ENCODE measurements around the gene LMF1.
A peak's percentile ranks its signal among the peaks of the same experiment; 100 is the strongest.

LMF1 gene

DNA sequence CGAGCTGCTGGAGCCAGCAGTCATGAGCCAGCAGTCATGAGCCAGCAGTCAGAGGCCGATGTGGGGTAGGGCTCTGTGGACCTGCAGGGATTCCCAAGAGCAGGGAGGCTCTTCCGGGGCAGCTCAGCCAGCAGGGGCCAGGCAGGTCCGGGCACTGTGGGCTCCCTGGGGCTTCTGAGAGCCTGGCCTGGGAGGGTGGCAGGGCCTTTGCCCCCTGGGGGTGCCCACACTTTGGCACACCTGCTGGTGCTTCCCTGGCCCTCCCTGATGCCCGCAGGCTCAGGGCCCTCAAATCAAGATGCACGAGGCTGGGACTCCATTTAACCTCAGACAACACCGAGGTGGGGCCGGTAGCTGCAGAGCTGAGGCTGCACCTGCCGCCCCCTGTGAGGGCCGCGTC lies 28.9 kb upstream of the LMF1 start:
- DNase-seq (ENCODE audit: low read depth) = no peak
- TF ChIP-seq, protein P1, sequence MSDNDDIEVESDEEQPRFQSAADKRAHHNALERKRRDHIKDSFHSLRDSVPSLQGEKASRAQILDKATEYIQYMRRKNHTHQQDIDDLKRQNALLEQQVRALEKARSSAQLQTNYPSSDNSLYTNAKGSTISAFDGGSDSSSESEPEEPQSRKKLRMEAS (IDR thresholded peaks at IDR 0.05; ENCODE audit: low read depth, low read length) = no peak
- TF ChIP-seq, protein P2, sequence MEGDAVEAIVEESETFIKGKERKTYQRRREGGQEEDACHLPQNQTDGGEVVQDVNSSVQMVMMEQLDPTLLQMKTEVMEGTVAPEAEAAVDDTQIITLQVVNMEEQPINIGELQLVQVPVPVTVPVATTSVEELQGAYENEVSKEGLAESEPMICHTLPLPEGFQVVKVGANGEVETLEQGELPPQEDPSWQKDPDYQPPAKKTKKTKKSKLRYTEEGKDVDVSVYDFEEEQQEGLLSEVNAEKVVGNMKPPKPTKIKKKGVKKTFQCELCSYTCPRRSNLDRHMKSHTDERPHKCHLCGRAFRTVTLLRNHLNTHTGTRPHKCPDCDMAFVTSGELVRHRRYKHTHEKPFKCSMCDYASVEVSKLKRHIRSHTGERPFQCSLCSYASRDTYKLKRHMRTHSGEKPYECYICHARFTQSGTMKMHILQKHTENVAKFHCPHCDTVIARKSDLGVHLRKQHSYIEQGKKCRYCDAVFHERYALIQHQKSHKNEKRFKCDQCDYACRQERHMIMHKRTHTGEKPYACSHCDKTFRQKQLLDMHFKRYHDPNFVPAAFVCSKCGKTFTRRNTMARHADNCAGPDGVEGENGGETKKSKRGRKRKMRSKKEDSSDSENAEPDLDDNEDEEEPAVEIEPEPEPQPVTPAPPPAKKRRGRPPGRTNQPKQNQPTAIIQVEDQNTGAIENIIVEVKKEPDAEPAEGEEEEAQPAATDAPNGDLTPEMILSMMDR (IDR thresholded peaks at IDR 0.05; ENCODE audit: low read depth, low read length) = no peak
- TF ChIP-seq POLR2A (IDR thresholded peaks at IDR 0.05; ENCODE audit: extremely low read depth, insufficient read length) (no peak), MYC (IDR thresholded peaks at IDR 0.05; ENCODE audit: low read depth, low read length) (no peak)
- H3K4me3 ChIP-seq (ENCODE audit: low read depth, low read length) = no peak overlapping the region

DNA sequence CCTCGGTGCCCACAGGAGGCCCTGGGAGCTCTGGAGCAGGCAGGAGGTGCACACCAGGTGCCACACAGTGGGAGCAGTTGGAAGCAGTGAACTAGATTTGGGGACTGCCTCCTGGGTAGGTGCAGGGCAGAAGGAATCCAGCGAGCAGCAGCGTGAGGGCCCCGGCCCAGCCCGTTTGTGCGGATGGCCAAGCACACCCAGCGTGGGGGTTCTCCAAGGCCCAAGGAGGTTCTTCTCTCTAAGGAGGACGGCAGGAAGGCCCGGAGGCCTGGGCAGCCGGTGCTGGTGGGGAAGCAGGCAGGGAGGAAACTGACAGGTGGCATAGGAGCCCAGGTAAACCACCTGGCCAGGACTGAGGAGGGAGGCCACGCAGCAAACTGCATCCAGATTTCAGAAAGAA lies 27.8 kb upstream of the LMF1 start:
- TF ChIP-seq, protein P1 (IDR thresholded peaks at IDR 0.05; ENCODE audit: low read depth, low read length) = no peak
- TF ChIP-seq MYC (IDR thresholded peaks at IDR 0.05; ENCODE audit: low read depth, low read length) (no peak), POLR2A (IDR thresholded peaks at IDR 0.05; ENCODE audit: extremely low read depth, insufficient read length) (no peak)
- TF ChIP-seq, protein P2 (IDR thresholded peaks at IDR 0.05; ENCODE audit: low read depth, low read length) = no peak
- H3K4me3 ChIP-seq (ENCODE audit: low read depth, low read length) = no peak overlapping the region
- no peak for DNase-seq (ENCODE audit: low read depth)

DNA sequence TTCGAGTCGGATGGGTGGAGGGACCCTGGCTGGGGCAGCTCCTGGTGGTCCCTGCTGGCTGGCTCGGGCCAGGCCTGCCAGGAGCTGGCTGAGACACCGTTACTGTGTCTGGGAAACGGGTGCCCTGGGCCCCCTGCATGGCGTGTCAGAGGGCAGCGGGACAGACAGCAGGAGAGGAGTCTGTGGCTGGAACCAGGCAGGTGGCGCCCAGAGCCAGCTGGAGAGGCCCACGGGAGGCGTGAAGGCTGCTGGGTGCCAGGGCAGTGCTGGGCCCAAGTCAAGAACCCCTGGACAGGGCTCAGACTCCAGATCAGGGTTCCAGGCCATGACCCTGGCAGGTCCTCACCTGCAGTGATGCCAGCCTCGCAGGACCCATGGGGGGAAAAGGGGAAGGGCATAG lies 27.4 kb upstream of the LMF1 start:
- no peak for DNase-seq (ENCODE audit: low read depth)
- H3K4me3 ChIP-seq (ENCODE audit: low read depth, low read length) = no peak overlapping the region
- no peak for TF ChIP-seq POLR2A (IDR thresholded peaks at IDR 0.05; ENCODE audit: extremely low read depth, insufficient read length)
- TF ChIP-seq, protein P1 (IDR thresholded peaks at IDR 0.05; ENCODE audit: low read depth, low read length) = no peak
- TF ChIP-seq, protein P2 (IDR thresholded peaks at IDR 0.05; ENCODE audit: low read depth, low read length) = no peak
- TF ChIP-seq MYC (IDR thresholded peaks at IDR 0.05; ENCODE audit: low read depth, low read length) = no peak

DNA sequence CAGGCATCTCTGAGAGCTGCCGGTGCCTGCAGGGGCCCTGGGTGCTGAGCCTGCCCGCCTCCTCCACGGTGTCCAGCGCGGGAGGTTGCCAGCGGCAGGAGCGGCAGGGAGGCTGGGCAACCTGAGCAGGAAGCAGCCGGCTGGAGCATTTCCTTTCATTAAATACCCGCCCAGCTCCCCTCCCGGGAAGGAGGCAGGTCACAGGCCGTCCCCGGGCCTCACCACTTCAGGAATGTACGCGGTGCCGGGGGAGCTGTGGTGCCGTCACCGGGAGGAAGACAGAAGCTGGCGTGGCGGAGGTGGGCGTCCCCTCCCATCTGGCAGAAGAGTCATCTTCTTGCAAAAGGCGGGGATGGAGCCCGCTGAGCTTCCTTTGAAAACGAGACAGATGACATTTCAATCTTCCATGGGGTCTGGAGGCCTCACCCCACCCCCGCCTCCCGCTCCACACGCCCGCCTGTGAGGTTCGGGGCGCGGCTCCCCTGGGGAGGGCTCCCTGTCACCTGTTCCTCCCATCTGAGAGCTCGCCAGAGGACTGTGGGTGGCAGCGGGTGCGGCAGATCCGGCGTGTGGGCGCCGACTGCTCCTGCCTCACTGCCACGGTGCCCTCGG lies 26.8 kb upstream of the LMF1 start:
- DNase-seq (ENCODE audit: low read depth) = peak; percentile 9
- TF ChIP-seq, protein P1 (IDR thresholded peaks at IDR 0.05; ENCODE audit: low read depth, low read length) = no peak
- no peak for TF ChIP-seq MYC (IDR thresholded peaks at IDR 0.05; ENCODE audit: low read depth, low read length)
- H3K4me3 ChIP-seq (ENCODE audit: low read depth, low read length) = no peak overlapping the region

DNA sequence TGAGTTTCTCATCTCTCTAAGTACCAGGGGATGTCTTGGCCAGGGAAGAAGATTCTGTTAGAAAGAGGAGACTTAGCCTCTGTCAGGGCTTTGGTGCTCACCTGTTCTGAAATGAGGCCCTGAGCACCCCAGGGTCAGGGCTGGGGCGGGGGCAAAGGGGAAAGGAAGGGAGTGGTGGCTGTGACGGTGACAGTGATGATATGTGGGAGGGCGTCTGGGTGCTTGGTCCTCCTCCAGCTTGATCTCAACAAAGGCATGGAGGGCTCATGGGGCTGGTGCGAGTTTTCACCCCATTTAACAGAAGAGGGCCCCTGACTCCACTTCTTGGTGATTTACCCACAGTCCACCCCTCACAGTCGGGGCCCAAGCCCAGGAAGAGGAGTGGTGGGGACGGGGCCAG lies 25.9 kb upstream of the LMF1 start:
- no peak overlapping the region for H3K4me3 ChIP-seq (ENCODE audit: low read depth, low read length)
- TF ChIP-seq, protein P2 (IDR thresholded peaks at IDR 0.05; ENCODE audit: low read depth, low read length) = no peak
- TF ChIP-seq MYC (IDR thresholded peaks at IDR 0.05; ENCODE audit: low read depth, low read length) (no peak), POLR2A (IDR thresholded peaks at IDR 0.05; ENCODE audit: extremely low read depth, insufficient read length) (no peak)
- TF ChIP-seq, protein P1 (IDR thresholded peaks at IDR 0.05; ENCODE audit: low read depth, low read length) = no peak
- no peak for DNase-seq (ENCODE audit: low read depth)

DNA sequence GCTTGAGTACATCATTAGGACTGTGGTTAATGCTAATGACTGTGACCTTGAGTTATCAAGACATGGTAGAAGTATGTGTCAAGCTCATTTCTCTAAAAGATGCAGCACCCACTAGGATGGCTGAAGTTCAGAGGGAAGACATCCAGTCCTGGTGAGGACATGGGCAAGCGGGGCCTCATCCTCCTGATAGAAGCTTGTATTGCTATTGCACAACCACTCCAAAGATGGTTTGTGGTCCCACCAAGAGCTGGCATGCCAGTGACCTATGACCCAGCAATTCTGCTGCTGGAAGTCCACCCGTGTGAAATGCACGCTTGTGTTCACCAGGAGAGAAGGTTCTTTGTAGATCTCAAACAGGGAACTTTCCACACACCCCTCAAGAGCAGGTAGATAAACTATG lies 25.0 kb upstream of the LMF1 start:
- H3K4me3 ChIP-seq (ENCODE audit: low read depth, low read length) = no peak overlapping the region
- peak; percentile 12 for DNase-seq (ENCODE audit: low read depth)
- TF ChIP-seq, protein P1 (IDR thresholded peaks at IDR 0.05; ENCODE audit: low read depth, low read length) = no peak
- TF ChIP-seq, protein P2 (IDR thresholded peaks at IDR 0.05; ENCODE audit: low read depth, low read length) = no peak
- TF ChIP-seq POLR2A (IDR thresholded peaks at IDR 0.05; ENCODE audit: extremely low read depth, insufficient read length) (no peak), MYC (IDR thresholded peaks at IDR 0.05; ENCODE audit: low read depth, low read length) (no peak)
